ENCODE measurements around the gene SRP54.
"Not testable (repeated sequence)": the region's sequence is repeated elsewhere in the genome, so short reads cannot be mapped to it uniquely, and the experiment has no call there.

SRP54 gene

GRCh38 chr14:34982421-34983147 lies at the start of gene SRP54:
TSS of gene SRP54 (plus strand) at chr14:34982992. CDS start at chr14:34996710, 13,718 bp downstream.
- Mint-ChIP-seq H3K4me1 (peaks cover 16% of the 10 kb centered on the region), H3K36me3 (peaks cover 11% of the 10 kb centered on the region), H3K4me3 (no peak within 1 kb of the TSS), H3K27me3 (no peaks in the 10 kb centered on the region), H3K27ac (no peak within 1 kb of the TSS), H3K9me3 (no peaks in the 10 kb centered on the region)

GRCh38 chr14:34933301-34933700 lies 49.5 kb upstream of the SRP54 start:
- Mint-ChIP-seq H3K4me3 (no peak overlapping the region), H3K27ac (peak overlapping the region; percentile 86), H3K27me3 (no peaks in the 10 kb centered on the region), H3K9me3 (peaks cover 5% of the 10 kb centered on the region), H3K4me1 (peaks cover 49% of the 10 kb centered on the region), H3K36me3 (peaks cover 3% of the 10 kb centered on the region)

GRCh38 chr14:34935488-34935887 lies 47.3 kb upstream of the SRP54 start:
- H3K27me3 Mint-ChIP-seq, result no peaks in the 10 kb centered on the region
- peaks cover 5% of the 10 kb centered on the region for H3K9me3 Mint-ChIP-seq
- peaks cover 9% of the 10 kb centered on the region for H3K36me3 Mint-ChIP-seq
- peaks cover 33% of the 10 kb centered on the region for H3K4me1 Mint-ChIP-seq
- H3K4me3 Mint-ChIP-seq, result no peak overlapping the region
- H3K27ac Mint-ChIP-seq, result peak overlapping the region; percentile 93

GRCh38 chr14:34937442-34937841 lies 45.4 kb upstream of the SRP54 start:
- no peak overlapping the region for H3K4me3 Mint-ChIP-seq
- H3K27me3 Mint-ChIP-seq, result no peaks in the 10 kb centered on the region
- peaks cover 22% of the 10 kb centered on the region for H3K4me1 Mint-ChIP-seq
- peak overlapping the region; percentile 66 for H3K27ac Mint-ChIP-seq
- H3K36me3 Mint-ChIP-seq, result peaks cover 13% of the 10 kb centered on the region
- H3K9me3 Mint-ChIP-seq, result peaks cover 5% of the 10 kb centered on the region

GRCh38 chr14:34937876-34938275 lies 44.9 kb upstream of the SRP54 start:
- Mint-ChIP-seq H3K27me3 (no peaks in the 10 kb centered on the region), H3K9me3 (peaks cover 5% of the 10 kb centered on the region), H3K36me3 (peaks cover 13% of the 10 kb centered on the region), H3K4me1 (peaks cover 22% of the 10 kb centered on the region), H3K27ac (peak overlapping the region; percentile 66), H3K4me3 (no peak overlapping the region)

GRCh38 chr14:34943506-34943905 lies 39.3 kb upstream of the SRP54 start:
- Mint-ChIP-seq H3K4me1 (no peaks in the 10 kb centered on the region), H3K36me3 (peaks cover 22% of the 10 kb centered on the region), H3K27me3 (no peaks in the 10 kb centered on the region), H3K9me3 (peaks cover 9% of the 10 kb centered on the region), H3K4me3 (no peak overlapping the region), H3K27ac (no peak overlapping the region)

GRCh38 chr14:34944744-34945143 lies 38.0 kb upstream of the SRP54 start:
- Mint-ChIP-seq H3K27ac (no peak overlapping the region), H3K36me3 (peaks cover 18% of the 10 kb centered on the region), H3K9me3 (peaks cover 9% of the 10 kb centered on the region), H3K27me3 (no peaks in the 10 kb centered on the region), H3K4me1 (no peaks in the 10 kb centered on the region), H3K4me3 (no peak overlapping the region)

- no peaks in the 10 kb centered on the region for H3K27me3 Mint-ChIP-seq
- H3K9me3 Mint-ChIP-seq, result peaks cover 9% of the 10 kb centered on the region
- H3K4me1 Mint-ChIP-seq, result no peaks in the 10 kb centered on the region
- no peak overlapping the region for H3K27ac Mint-ChIP-seq
- peaks cover 21% of the 10 kb centered on the region for H3K36me3 Mint-ChIP-seq
- no peak overlapping the region for H3K4me3 Mint-ChIP-seq
These were observed 36.1 kb upstream of the SRP54 start for GRCh38 chr14:34946699-34947098.

- Mint-ChIP-seq H3K36me3 (peaks cover 7% of the 10 kb centered on the region), H3K4me1 (no peaks in the 10 kb centered on the region), H3K4me3 (no peak overlapping the region), H3K27me3 (no peaks in the 10 kb centered on the region), H3K27ac (no peak overlapping the region), H3K9me3 (no peaks in the 10 kb centered on the region)
These were observed 31.5 kb upstream of the SRP54 start for GRCh38 chr14:34951286-34951685.

- H3K4me1 Mint-ChIP-seq, result no peaks in the 10 kb centered on the region
- H3K27me3 Mint-ChIP-seq, result no peaks in the 10 kb centered on the region
- H3K36me3 Mint-ChIP-seq, result peaks cover 18% of the 10 kb centered on the region
- no peak overlapping the region for H3K4me3 Mint-ChIP-seq
- no peak overlapping the region for H3K27ac Mint-ChIP-seq
- no peaks in the 10 kb centered on the region for H3K9me3 Mint-ChIP-seq
These were observed 25.9 kb upstream of the SRP54 start for GRCh38 chr14:34956931-34957330.

GRCh38 chr14:34957771-34958286 lies 25.0 kb upstream of the SRP54 start:
- no peak overlapping the region for H3K4me3 Mint-ChIP-seq
- H3K36me3 Mint-ChIP-seq, result peaks cover 17% of the 10 kb centered on the region
- no peaks in the 10 kb centered on the region for H3K4me1 Mint-ChIP-seq
- no peak overlapping the region for H3K27ac Mint-ChIP-seq
- no peaks in the 10 kb centered on the region for H3K9me3 Mint-ChIP-seq
- H3K27me3 Mint-ChIP-seq, result no peaks in the 10 kb centered on the region

- not testable (repeated sequence) for H3K4me1 Mint-ChIP-seq, H3K27ac Mint-ChIP-seq
- peaks cover 19% of the 10 kb centered on the region for H3K36me3 Mint-ChIP-seq
These were observed 20.7 kb upstream of the SRP54 start for GRCh38 chr14:34962106-34962505.

GRCh38 chr14:34964977-34965764 lies 17.6 kb upstream of the SRP54 start:
- Mint-ChIP-seq H3K36me3 (peaks cover 8% of the 10 kb centered on the region), H3K4me3 (no peak overlapping the region), H3K9me3 (no peaks in the 10 kb centered on the region), H3K27ac (peak overlapping the region; percentile 65), H3K4me1 (peaks cover 16% of the 10 kb centered on the region), H3K27me3 (no peaks in the 10 kb centered on the region)

More at GRCh38 chr14:34962106-34962505, 20.7 kb upstream of the SRP54 start:
- not testable (repeated sequence) for H3K9me3 Mint-ChIP-seq, H3K4me3 Mint-ChIP-seq, H3K27me3 Mint-ChIP-seq

GRCh38 chr14:34965912-34966311 lies 16.9 kb upstream of the SRP54 start:
- H3K27ac Mint-ChIP-seq, result peak overlapping the region; percentile 37
- peaks cover 16% of the 10 kb centered on the region for H3K4me1 Mint-ChIP-seq
- H3K9me3 Mint-ChIP-seq, result no peaks in the 10 kb centered on the region
- peaks cover 8% of the 10 kb centered on the region for H3K36me3 Mint-ChIP-seq
- H3K4me3 Mint-ChIP-seq, result no peak overlapping the region
- no peaks in the 10 kb centered on the region for H3K27me3 Mint-ChIP-seq

- Mint-ChIP-seq H3K9me3 (no peaks in the 10 kb centered on the region), H3K27ac (no peak overlapping the region), H3K4me3 (no peak overlapping the region), H3K36me3 (peaks cover 8% of the 10 kb centered on the region), H3K27me3 (no peaks in the 10 kb centered on the region), H3K4me1 (peaks cover 20% of the 10 kb centered on the region)
These were observed 16.4 kb upstream of the SRP54 start for GRCh38 chr14:34966413-34966812.

- Mint-ChIP-seq H3K4me3 (no peak overlapping the region), H3K4me1 (peaks cover 43% of the 10 kb centered on the region), H3K27ac (no peak overlapping the region), H3K9me3 (no peaks in the 10 kb centered on the region), H3K36me3 (peaks cover 9% of the 10 kb centered on the region), H3K27me3 (no peaks in the 10 kb centered on the region)
These were observed 12.1 kb upstream of the SRP54 start for GRCh38 chr14:34970665-34971064.

All from activated naive CD4-positive, alpha-beta T cell treated with anti-CD3 and anti-CD28 coated beads, Interleukin-2, amount 50 U/mL, for 24 hours (primary cell).